Measurements from ENCODE around the gene EFNA3.

- TF ChIP-seq POLR2A (IDR thresholded peaks at IDR 0.05; ENCODE audit: borderline replicate concordance, extremely low read depth, insufficient read depth, insufficient read length), result no peak
- no peak for TF ChIP-seq CEBPB (IDR thresholded peaks at IDR 0.05; ENCODE audit: low read depth)
- no peak for TF ChIP-seq CTCF (IDR thresholded peaks at IDR 0.05 in 2 of 3, conservative IDR thresholded peaks at IDR 0.05 in 1 of 3; ENCODE audit: borderline replicate concordance in 1 of 3, insufficient read depth in 1 of 3, low read depth in 2 of 3, low read length in 2 of 3)
Observed at GRCh38 chr1:155053531-155054105, 25.0 kb upstream of the EFNA3 start.

Measured in HCT116 (cell line).